Activated naive CD8-positive, alpha-beta T cell (primary cell): ENCODE data around the gene DIP2B.
"Not testable (repeated sequence)": the region's sequence is repeated elsewhere in the genome, so short reads cannot be mapped to it uniquely, and the experiment has no call there.

Experiments used
- H3K27ac Mint-ChIP-seq: one replicate; pipeline ENCODE4 v1.8.0; 2021; ENCODE audit warnings: mixed read lengths
- H3K27me3 Mint-ChIP-seq: one replicate; pipeline ENCODE4 v1.8.0; 2021; ENCODE audit warnings: mixed read lengths
- H3K36me3 Mint-ChIP-seq: one replicate; pipeline ENCODE4 v1.8.0; 2021; ENCODE audit warnings: mixed read lengths
- H3K4me1 Mint-ChIP-seq: one replicate; pipeline ENCODE4 v1.8.0; 2021; ENCODE audit warnings: low read depth, mixed read lengths
- H3K4me3 Mint-ChIP-seq: one replicate; pipeline ENCODE4 v1.8.0; 2021; ENCODE audit warnings: mild to moderate bottlenecking, mixed read lengths
- H3K9me3 Mint-ChIP-seq: one replicate; pipeline ENCODE4 v1.8.0; 2021; ENCODE audit warnings: low read depth, mixed read lengths

DIP2B gene

DNA sequence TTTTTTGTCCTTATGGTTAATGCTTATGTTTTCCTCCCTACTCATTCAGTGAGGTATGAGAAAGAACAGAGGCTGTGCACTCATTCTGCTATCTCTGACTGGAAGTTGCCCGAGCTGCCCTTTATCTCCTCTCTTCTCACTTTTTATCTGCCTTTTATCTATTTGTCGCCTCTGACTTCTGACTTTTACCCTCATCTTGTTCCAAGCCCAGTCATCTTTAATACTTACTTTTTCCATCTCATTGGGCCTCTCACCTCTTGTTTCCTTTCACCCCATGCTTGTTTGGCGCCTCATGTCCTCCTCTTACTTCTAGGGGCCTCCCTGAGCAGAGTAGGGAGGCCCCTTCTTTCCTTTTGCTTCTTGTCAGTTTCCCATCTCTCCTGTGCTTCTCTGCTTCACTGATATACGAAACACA lies 50.7 kb downstream of the DIP2B start:
- H3K4me3 Mint-ChIP-seq, result peak overlapping the region; percentile 74
- peaks cover 56% of the 10 kb centered on the region for H3K4me1 Mint-ChIP-seq
- H3K27ac Mint-ChIP-seq, result peak overlapping the region; percentile 98
- peaks cover 16% of the 10 kb centered on the region for H3K36me3 Mint-ChIP-seq
- no peaks in the 10 kb centered on the region for H3K9me3 Mint-ChIP-seq
- no peaks in the 10 kb centered on the region for H3K27me3 Mint-ChIP-seq

DNA sequence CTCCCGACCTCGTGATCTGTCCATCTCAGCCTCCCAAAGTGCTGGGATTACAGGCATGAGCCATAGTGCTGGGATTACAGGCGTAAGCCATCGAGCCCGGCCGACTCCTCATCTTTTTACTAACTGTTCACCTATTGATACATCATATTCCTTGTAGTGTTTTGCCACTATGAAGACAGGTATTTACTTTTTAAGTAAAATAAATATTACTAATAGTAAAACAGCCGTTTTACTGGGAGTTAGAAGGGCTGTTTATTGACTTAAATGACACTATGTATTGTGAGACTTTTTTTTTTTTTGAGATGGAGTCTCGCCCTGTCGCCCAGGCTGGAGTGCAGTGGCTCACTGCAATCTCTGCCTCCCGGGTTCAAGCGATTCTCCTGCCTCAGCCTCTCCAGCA lies 51.5 kb downstream of the DIP2B start:
- Mint-ChIP-seq H3K27me3 (no peaks in the 10 kb centered on the region), H3K4me1 (peaks cover 56% of the 10 kb centered on the region), H3K27ac (peak overlapping the region; percentile 98), H3K9me3 (no peaks in the 10 kb centered on the region), H3K4me3 (peak overlapping the region; percentile 74), H3K36me3 (peaks cover 16% of the 10 kb centered on the region)

DNA sequence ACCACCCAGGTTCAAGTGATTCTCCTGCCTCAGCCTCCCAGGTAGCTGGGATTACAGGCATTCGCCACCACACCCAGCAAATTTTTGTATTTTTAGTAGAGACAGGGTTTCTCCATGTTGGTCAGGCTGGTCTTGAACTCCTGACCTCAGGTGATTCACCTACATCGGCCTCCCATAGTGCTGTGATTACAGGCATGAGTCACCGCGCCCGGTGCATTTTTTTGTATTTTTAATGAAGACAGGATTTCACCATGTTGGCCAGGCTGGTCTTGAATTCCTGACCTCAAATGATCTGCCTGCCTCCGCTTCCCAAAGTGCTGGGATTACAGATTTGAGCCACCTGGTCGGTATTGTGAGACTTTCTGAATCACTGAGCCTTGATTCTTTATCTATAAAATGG lies 52.0 kb downstream of the DIP2B start:
- Mint-ChIP-seq H3K36me3 (peaks cover 14% of the 10 kb centered on the region), H3K4me1 (peaks cover 51% of the 10 kb centered on the region)
- H3K9me3 Mint-ChIP-seq, result not testable (repeated sequence)

DNA sequence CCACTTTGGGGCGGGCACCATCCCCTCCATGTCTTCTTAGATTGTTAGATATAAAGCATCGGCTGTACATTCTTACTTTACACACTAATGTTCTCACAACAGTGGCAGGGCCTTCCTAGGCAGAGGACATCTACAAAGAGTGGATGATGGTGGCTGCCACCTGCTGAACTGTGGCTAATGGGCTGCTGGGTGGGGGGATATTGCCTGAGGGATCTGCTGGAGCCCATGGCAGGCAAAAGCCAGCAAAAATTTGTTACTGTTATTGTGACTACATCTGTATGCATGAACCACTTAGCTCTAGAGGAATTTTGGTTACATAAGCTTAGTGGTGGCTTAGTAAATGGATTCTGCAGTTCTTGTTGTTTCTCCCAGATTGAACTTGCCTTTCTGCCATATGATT lies 52.6 kb downstream of the DIP2B start:
- Mint-ChIP-seq H3K9me3 (no peaks in the 10 kb centered on the region), H3K36me3 (peaks cover 12% of the 10 kb centered on the region), H3K27ac (peak overlapping the region; percentile 28), H3K4me3 (no peak overlapping the region), H3K4me1 (peaks cover 52% of the 10 kb centered on the region), H3K27me3 (no peaks in the 10 kb centered on the region)

More for the DNA sequence above, 52.0 kb downstream of the DIP2B start:
- peak overlapping the region; percentile 7 for H3K4me3 Mint-ChIP-seq
- H3K27me3 Mint-ChIP-seq, result not testable (repeated sequence)
- peak overlapping the region; percentile 73 for H3K27ac Mint-ChIP-seq

DNA sequence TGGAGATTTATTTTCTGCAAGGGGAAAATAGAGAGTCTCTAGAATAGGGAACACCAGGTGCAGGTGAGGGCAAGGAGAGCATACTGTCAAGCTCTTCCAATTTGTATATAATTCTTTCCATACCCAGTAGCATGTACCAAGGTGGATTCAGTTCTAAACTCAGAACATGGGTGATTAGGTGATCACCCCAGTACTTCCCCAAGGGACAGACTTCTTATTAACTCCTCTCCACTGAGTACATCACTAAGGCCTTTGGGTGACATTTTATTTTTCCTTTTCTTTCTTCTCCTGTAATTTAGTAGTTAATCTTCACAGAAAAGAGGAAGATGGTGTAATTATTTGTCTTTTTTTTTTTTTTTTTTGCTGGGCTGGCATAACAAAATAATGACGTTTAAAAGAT lies 54.2 kb downstream of the DIP2B start:
- Mint-ChIP-seq H3K4me1 (peaks cover 55% of the 10 kb centered on the region), H3K4me3 (no peak overlapping the region), H3K27ac (no peak overlapping the region), H3K36me3 (peaks cover 7% of the 10 kb centered on the region), H3K9me3 (no peaks in the 10 kb centered on the region), H3K27me3 (no peaks in the 10 kb centered on the region)

DNA sequence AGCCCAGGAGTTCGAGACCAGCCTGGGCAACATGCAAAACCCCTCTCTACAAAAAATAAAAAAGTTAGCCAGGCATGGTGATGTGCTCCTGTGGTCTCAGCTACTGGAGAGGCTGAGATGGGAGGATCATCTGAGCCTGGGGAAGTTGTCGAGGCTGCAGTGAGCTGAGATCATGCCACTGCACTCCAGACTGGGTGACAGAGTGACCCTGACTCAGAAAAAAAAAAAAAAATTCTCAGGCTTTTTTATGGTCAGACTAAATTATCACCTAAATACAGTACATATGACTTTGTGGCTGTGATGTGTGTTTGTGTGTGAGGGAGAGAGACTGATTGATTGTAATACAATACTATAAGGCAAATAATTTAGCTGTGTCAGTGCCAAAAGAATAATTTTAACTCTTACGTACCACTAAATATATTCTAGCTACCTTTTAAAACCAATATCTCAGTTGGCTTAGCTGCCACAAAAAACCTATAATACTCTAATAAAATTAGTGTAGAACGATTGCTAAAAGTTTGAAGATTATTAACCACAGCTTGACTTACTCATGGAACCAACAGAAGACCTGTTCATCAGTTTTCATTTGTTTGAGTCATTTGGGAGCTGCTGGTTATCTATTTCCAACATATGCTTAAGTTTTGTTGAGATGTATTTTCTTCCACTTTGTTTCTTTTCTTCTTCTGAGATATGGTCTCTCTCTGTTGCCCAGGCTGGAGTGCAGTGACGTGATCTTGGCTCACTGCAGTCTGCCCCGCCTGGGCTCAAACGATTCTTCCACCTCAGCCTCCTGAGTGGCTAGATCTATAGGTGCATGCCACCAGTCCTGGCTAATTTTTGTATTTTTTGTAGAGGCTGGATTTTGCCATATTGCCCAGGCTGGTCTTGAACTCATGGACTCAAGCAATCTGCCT lies 58.0 kb downstream of the DIP2B start:
- Mint-ChIP-seq H3K27me3 (no peaks in the 10 kb centered on the region), H3K36me3 (peaks cover 3% of the 10 kb centered on the region), H3K4me3 (no peak overlapping the region), H3K27ac (peak overlapping the region; percentile 48), H3K9me3 (no peaks in the 10 kb centered on the region), H3K4me1 (peaks cover 53% of the 10 kb centered on the region)

DNA sequence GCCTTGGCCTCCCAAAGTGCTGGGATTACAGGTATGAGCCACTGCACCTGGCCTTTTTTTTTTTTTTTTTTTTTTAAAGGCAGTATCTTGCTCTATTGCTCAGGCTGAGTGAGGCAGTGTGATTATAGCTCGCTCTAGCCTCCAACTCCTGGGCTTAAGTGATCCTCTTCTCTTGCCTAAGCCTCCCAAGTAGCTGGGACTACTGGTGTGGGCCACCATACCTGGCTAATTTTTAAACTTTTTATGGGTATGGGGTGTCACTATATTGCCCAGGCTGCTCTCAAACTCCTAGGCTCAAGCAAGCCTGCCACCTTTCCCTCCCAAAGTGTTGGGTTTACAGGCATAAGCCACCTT lies 58.6 kb downstream of the DIP2B start:
- H3K4me1 Mint-ChIP-seq, result peaks cover 51% of the 10 kb centered on the region

DNA sequence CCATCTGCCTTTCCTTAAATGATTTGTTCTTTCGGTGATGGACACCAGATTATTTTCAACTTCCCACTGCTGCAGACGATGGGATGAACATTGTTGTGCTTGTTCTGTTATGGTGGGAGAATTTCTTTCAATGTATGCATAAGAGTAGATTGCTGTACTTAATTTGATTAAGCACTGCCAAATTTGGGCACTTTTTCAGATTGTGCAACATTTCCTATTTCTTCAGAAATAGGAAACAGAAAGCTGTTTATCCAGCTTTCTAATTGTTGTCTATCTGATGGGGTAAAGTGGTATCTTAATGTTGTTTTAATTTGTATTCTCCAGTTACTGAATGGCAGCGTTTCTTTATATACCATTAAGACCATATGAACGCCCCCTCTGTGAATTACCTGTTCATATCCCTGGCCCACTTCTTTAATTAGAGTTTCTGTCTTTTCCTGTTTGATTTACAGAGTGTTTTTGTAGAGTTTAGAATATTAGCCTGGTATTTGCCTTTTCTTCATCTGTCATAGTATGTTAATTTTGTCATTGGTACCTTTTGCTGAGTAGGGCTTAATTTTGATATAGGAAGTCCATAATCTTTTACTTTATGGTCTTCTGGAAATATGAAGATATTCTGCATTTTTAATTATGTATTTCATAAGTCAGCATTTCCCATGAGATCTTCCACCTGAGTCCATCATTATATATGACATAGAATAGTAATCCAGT lies 59.6 kb downstream of the DIP2B start:
- Mint-ChIP-seq H3K36me3 (peaks cover 3% of the 10 kb centered on the region), H3K27ac (peak overlapping the region; percentile 68), H3K9me3 (no peaks in the 10 kb centered on the region), H3K4me1 (peaks cover 55% of the 10 kb centered on the region), H3K27me3 (no peaks in the 10 kb centered on the region), H3K4me3 (no peak overlapping the region)

More for the DNA sequence above, 58.6 kb downstream of the DIP2B start:
- Mint-ChIP-seq H3K36me3 (peaks cover 3% of the 10 kb centered on the region), H3K27me3 (no peaks in the 10 kb centered on the region), H3K4me3 (no peak overlapping the region), H3K9me3 (no peaks in the 10 kb centered on the region), H3K27ac (no peak overlapping the region)

DNA sequence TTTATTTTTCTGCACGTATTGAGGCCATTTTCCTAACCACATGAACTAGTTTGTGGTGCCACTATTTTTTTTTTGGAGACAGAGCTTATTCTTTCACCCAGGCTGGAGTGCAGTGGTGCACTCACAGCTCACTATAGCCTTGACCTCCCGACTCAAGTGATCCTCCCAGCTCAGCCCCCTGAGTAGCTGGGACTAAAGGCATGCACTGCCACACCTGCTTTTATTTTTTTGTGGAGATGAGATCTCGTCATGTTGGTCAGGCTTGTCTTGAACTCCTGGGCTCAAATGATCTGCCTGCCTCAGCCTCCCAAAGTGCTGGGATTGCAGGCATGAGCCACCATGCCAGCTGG lies 60.1 kb downstream of the DIP2B start:
- peak overlapping the region; percentile 68 for H3K27ac Mint-ChIP-seq
- no peaks in the 10 kb centered on the region for H3K9me3 Mint-ChIP-seq
- peaks cover 56% of the 10 kb centered on the region for H3K4me1 Mint-ChIP-seq
- H3K27me3 Mint-ChIP-seq, result no peaks in the 10 kb centered on the region
- H3K36me3 Mint-ChIP-seq, result peaks cover 3% of the 10 kb centered on the region
- no peak overlapping the region for H3K4me3 Mint-ChIP-seq

DNA sequence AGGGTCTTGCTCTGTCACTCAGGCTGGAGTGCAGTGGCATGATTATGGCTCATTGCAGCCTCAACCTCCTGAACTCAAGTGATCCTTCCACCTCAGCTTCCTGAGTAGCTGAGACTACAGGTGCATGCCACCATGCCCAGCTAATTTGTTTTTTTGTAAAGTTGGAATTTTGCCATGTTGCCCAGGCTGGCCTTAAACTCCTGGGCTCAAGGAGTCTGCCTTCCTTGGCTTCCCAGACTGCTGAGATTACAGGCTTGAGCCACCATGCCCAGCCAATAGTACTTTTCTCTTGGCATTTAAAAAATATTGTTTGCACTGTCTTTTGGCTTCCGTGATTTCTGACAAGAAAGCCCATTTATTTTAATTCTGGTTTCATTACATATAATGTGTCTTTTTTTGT lies 61.3 kb downstream of the DIP2B start:
- Mint-ChIP-seq H3K27ac (no peak overlapping the region), H3K27me3 (no peaks in the 10 kb centered on the region), H3K9me3 (no peaks in the 10 kb centered on the region), H3K36me3 (peaks cover 3% of the 10 kb centered on the region), H3K4me1 (peaks cover 56% of the 10 kb centered on the region), H3K4me3 (no peak overlapping the region)

DNA sequence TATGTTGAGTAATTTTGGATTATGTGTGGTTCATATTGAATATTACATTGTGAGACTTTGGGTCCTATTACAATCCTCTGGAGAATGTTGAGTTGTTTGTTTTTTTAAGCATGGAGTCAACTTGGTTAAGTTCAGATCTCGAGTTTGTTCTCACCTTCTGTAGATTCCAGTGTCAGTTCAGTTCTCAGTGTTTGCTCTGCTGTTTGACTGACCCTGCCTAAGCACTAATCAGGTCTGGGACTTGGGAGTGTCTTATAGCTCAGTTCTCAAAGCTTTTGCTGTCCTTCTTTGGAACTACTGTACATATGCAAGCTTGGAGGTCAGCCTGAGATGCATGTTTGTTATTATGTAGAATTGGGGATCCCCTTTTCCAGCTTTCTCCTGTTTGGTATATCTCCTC lies 63.1 kb downstream of the DIP2B start:
- Mint-ChIP-seq H3K4me3 (no peak overlapping the region), H3K27ac (peak overlapping the region; percentile 24)

DNA sequence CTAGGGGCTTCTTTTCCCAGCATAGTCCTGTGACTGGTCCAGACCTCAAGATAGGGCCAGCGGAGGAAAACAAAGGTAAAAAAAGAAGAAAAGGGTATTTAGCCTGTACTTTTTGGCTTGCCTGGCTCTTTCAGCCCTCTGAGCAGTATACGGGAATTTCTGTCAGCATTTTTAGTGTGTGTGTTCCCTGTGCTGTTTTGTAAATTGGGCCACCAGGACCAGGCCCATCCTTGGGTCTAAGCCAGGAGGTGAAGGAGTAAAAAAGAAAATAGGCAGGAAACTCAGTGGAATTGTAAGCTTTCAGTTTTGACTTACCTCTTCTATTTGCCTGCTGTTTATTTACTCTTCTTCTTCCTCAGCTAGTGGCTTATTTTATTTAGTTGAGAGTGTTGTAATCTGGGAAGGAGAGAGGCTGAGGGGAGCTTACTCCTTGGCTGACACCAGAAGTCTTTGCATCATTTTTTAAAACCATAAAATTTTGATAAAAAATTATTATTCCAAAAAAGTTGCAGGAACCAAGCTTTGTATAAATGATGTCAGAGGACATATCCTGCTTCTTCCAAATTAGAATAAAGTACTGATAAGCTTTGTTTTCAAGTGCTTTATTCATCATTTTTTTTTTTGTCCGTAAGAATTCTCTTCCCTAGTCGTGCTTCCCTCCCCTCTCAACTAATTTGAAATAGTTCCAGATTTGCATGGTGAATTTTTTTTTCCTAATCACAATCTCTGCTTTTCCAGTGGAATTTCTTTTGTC lies 63.7 kb downstream of the DIP2B start:
- no peak overlapping the region for H3K4me3 Mint-ChIP-seq
- peak overlapping the region; percentile 36 for H3K27ac Mint-ChIP-seq
- H3K27me3 Mint-ChIP-seq, result no peaks in the 10 kb centered on the region
- no peaks in the 10 kb centered on the region for H3K9me3 Mint-ChIP-seq
- peaks cover 3% of the 10 kb centered on the region for H3K36me3 Mint-ChIP-seq
- H3K4me1 Mint-ChIP-seq, result peaks cover 60% of the 10 kb centered on the region

More for the DNA sequence above, 63.1 kb downstream of the DIP2B start:
- Mint-ChIP-seq H3K9me3 (no peaks in the 10 kb centered on the region), H3K4me1 (peaks cover 58% of the 10 kb centered on the region), H3K36me3 (peaks cover 3% of the 10 kb centered on the region), H3K27me3 (no peaks in the 10 kb centered on the region)

DNA sequence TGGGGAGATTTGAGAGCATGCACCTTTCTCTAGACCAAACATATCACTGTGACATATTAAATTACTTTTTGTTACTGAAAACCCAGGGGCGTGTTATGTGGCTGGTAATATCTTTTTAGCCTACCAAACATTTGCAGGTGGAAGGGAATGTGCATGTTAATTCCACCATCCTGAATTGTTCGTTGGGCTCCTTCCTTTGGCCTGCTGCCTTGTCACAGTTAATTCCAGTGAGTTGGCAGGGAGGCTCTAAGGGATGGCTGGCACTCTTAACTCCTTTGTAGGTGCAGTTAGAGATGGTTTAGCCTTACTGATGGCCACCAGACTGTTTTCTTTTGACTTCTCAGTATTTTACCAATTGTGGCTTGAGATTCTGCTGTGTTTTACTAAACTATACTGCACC lies 64.5 kb downstream of the DIP2B start:
- H3K36me3 Mint-ChIP-seq, result peaks cover 3% of the 10 kb centered on the region
- no peak overlapping the region for H3K4me3 Mint-ChIP-seq
- no peaks in the 10 kb centered on the region for H3K27me3 Mint-ChIP-seq
- no peaks in the 10 kb centered on the region for H3K9me3 Mint-ChIP-seq
- H3K4me1 Mint-ChIP-seq, result peaks cover 58% of the 10 kb centered on the region
- peak overlapping the region; percentile 35 for H3K27ac Mint-ChIP-seq

DNA sequence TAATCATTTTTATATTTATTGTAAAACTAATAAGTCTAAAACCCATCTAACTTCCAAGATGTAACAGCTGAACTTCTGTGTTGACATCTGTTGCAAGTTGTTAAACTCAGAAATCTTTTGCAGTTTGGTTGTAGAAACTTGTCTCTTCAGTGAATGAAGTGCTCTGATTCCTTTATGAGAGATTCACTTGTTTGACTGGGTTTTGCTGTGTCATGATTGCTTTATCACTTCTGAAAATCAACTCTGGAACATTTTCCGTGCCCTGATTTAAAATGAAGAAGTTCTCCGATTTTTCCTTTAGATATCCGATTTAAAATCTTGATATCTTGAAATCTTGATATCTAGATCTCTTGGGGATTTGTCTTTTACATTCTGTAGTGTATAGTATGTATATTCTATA lies 65.1 kb downstream of the DIP2B start:
- H3K27me3 Mint-ChIP-seq, result no peaks in the 10 kb centered on the region
- peaks cover 54% of the 10 kb centered on the region for H3K4me1 Mint-ChIP-seq
- H3K4me3 Mint-ChIP-seq, result no peak overlapping the region
- H3K27ac Mint-ChIP-seq, result no peak overlapping the region
- H3K36me3 Mint-ChIP-seq, result peaks cover 3% of the 10 kb centered on the region
- H3K9me3 Mint-ChIP-seq, result no peaks in the 10 kb centered on the region

DNA sequence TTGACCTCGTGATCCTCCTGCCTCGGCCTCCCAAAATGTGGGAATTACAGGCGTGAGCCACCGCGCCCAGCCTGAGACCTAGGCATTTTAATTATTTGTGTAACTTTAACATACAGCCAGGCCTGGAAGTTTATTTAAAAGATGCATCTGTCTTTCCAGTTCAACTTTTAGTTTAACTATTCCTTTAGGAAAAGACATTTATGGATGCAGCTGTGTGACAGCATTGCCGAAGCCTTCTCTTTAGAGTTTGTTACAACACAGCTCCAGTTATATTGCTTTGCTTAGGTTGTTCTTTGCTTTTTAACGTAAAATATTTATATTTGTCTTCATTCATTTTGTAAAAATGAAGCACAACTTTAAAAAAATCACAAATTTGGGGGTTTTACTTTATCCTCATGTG lies 67.0 kb downstream of the DIP2B start:
- Mint-ChIP-seq H3K27me3 (no peaks in the 10 kb centered on the region), H3K36me3 (peaks cover 3% of the 10 kb centered on the region), H3K27ac (no peak overlapping the region), H3K4me1 (peaks cover 44% of the 10 kb centered on the region), H3K9me3 (no peaks in the 10 kb centered on the region), H3K4me3 (no peak overlapping the region)
